Thoracic aorta (tissue), 2 donors: ENCODE measurements around the gene ADAMTS13. TPM values are rescaled to one million over a fixed set of nuclear protein-coding genes. Genes with fewer than 3 reads are reported as not detected.

Experiments used
- ATAC-seq: fragments of 150-250 bp; one replicate; pipeline ENCODE4 v1.8.0; 2017; ENCODE audit warnings: low read depth; ENCODE audit not compliant: insufficient number of reproducible peaks, low FRiP score
- DNase-seq: peaks from one replicate; pipeline ENCODE4 v3.0.0-alpha.2; 2020; ENCODE audit warnings: low spot score
- H3K27ac ChIP-seq, 2 donors: fragments of 200-600 bp; sonication (generic); 1 replicate in 1 of 2; 2 replicates in 1 of 2; pipeline ENCODE4 v1.5.1; 2016; ENCODE audit warnings: mild to moderate bottlenecking in 2 of 2, moderate library complexity in 2 of 2
- H3K27me3 ChIP-seq: fragments of 200-600 bp; sonication (generic); replicated peaks from 2 replicates; pipeline ENCODE4 v1.6.0; 2016; ENCODE audit warnings: mild to moderate bottlenecking; ENCODE audit not compliant: insufficient read depth
- H3K36me3 ChIP-seq: fragments of 200-600 bp; sonication (generic); one replicate; pipeline ENCODE4 v1.5.1; 2016
- H3K4me1 ChIP-seq, 2 donors: fragments of 200-600 bp; sonication (generic); 1 replicate in 1 of 2; 2 replicates in 1 of 2; pipeline versions ENCODE4 v1.5.1 to v1.6.0; 2016; ENCODE audit warnings: low read depth in 2 of 2, mild to moderate bottlenecking in 1 of 2; ENCODE audit not compliant: control insufficient read depth in 1 of 2
- H3K4me3 ChIP-seq: fragments of 200-600 bp; sonication (generic); 2 replicates; pipeline ENCODE4 v1.5.1; 2016; ENCODE audit warnings: mild to moderate bottlenecking
- H3K9me3 ChIP-seq: fragments of 200-600 bp; sonication (generic); 2 replicates; pipeline ENCODE4 v1.5.1; 2016
- total RNA-seq, 2 donors: library from RNA; depleted of rRNA; stranded (reverse); fragments of >200 nt; gene quantifications; one replicate each; pipeline versions ENCODE4 v1.1.0 to v1.2.3, GENCODE V29; 2016
- TF ChIP-seq, protein P1 (sequence below): fragments of 200-600 bp; sonication (generic); IDR thresholded peaks from one replicate; pipeline ENCODE4 v1.5.1; 2019; ENCODE audit warnings: antibody characterized with exemption

The ADAMTS13 gene
- total RNA-seq, 2 donors from 2014 or later, result 1.3 to 6.0 TPM

DNA sequence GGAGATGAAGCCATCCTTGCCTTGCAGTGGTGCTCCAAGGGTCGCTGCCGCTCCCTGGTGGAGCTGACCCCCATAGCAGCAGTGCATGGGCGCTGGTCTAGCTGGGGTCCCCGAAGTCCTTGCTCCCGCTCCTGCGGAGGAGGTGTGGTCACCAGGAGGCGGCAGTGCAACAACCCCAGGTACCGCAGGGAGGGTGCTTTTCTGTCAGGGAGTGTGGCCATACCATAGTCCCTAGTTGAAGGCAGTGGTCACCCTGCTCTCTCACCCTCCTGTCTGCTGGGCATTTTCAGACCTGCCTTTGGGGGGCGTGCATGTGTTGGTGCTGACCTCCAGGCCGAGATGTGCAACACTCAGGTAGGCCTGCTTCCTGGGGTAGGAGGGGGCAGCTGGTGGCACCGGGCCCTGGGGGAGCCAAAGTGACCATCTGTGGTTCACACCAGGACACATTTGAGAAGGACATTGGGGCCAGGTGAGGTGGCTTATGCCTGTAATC lies 11.2 kb downstream of the ADAMTS13 start:
- no peak overlapping the region for H3K4me3 ChIP-seq
- H3K27me3 ChIP-seq, result no peaks in the 10 kb centered on the region
- H3K9me3 ChIP-seq, result no peaks in the 10 kb centered on the region
- H3K27ac ChIP-seq, result no peak overlapping the region
- ATAC-seq (no peak), DNase-seq (no peak)
- TF ChIP-seq, protein P1, sequence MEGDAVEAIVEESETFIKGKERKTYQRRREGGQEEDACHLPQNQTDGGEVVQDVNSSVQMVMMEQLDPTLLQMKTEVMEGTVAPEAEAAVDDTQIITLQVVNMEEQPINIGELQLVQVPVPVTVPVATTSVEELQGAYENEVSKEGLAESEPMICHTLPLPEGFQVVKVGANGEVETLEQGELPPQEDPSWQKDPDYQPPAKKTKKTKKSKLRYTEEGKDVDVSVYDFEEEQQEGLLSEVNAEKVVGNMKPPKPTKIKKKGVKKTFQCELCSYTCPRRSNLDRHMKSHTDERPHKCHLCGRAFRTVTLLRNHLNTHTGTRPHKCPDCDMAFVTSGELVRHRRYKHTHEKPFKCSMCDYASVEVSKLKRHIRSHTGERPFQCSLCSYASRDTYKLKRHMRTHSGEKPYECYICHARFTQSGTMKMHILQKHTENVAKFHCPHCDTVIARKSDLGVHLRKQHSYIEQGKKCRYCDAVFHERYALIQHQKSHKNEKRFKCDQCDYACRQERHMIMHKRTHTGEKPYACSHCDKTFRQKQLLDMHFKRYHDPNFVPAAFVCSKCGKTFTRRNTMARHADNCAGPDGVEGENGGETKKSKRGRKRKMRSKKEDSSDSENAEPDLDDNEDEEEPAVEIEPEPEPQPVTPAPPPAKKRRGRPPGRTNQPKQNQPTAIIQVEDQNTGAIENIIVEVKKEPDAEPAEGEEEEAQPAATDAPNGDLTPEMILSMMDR, result no peak
- H3K36me3 ChIP-seq, result no peaks in the 10 kb centered on the region
- H3K4me1 ChIP-seq, result no peaks in the 10 kb centered on the region

DNA sequence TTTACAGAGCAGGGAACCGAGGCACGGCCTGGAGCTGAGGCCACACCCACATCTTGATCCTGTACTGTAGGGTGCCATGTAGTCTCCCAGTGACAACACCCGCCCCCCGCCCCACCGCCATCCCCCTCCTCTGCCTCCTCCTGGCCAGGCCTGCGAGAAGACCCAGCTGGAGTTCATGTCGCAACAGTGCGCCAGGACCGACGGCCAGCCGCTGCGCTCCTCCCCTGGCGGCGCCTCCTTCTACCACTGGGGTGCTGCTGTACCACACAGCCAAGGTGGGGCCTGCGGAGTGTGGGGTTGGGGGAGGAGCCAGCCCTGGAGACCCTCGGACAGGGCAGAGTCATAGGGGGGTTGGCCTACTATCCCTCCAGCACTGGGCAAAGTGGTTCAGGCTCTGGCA lies 14.5 kb downstream of the ADAMTS13 start:
- ATAC-seq, result no peak
- Histone ChIP-seq H3K27ac (no peak overlapping the region), H3K4me3 (no peak overlapping the region), H3K4me1 (no peaks in the 10 kb centered on the region), H3K27me3 (no peaks in the 10 kb centered on the region), H3K36me3 (no peaks in the 10 kb centered on the region), H3K9me3 (no peaks in the 10 kb centered on the region)
- TF ChIP-seq, protein P1, result no peak
- no peak for DNase-seq

DNA sequence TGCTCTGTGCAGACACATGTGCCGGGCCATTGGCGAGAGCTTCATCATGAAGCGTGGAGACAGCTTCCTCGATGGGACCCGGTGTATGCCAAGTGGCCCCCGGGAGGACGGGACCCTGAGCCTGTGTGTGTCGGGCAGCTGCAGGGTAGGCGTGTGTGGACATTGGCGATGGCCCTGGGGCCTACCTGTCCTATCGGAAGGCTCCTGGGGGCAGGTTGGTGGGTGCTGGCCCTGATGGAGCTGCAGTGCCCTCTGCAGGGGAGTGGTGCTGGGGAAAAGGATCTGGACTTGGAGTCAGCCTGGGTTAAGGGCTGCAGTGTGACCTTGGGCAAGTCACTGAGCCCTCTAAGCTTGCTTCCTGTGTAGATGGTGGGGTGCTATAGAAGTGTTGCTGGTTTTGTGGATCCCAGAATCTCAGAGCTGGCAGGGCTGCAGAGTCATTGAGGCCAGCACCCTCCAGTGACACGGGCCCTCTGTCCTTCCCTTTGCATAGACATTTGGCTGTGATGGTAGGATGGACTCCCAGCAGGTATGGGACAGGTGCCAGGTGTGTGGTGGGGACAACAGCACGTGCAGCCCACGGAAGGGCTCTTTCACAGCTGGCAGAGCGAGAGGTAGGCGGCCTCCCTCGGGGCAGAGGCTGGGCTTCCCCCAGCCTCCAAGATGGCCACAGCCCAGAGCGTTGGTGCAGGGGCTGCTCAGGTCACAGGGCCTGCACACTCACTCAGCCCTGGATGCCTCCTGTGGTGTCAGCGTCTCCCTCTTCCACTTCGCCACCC lies 15.8 kb downstream of the ADAMTS13 start:
- no peaks in the 10 kb centered on the region for H3K9me3 ChIP-seq
- no peaks in the 10 kb centered on the region for H3K27me3 ChIP-seq
- H3K27ac ChIP-seq, result no peak overlapping the region
- TF ChIP-seq, protein P1, result no peak
- H3K4me3 ChIP-seq, result no peak overlapping the region
- no peak for DNase-seq
- H3K36me3 ChIP-seq, result no peaks in the 10 kb centered on the region
- H3K4me1 ChIP-seq, result no peaks in the 10 kb centered on the region
- no peak for ATAC-seq

DNA sequence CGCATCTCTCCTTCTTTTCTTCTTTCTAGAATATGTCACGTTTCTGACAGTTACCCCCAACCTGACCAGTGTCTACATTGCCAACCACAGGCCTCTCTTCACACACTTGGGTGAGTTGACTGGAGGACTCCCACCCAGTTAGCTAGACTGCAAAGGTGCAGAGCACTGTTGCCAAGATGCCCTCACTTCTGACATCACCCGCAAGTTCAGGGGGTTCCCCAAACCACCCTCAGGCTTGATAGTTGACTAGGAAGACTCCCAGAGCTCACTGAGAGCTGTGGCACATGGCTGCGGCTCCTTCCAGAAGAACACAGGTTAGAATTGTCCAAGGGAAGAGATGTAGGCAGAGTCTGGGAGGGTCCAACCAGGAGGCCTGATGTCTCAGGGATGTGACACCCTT lies 17.2 kb downstream of the ADAMTS13 start:
- Histone ChIP-seq H3K36me3 (no peaks in the 10 kb centered on the region), H3K27me3 (no peaks in the 10 kb centered on the region), H3K27ac (no peak overlapping the region), H3K4me3 (no peak overlapping the region), H3K9me3 (no peaks in the 10 kb centered on the region), H3K4me1 (no peaks in the 10 kb centered on the region)
- DNase-seq (no peak), ATAC-seq (no peak)
- TF ChIP-seq, protein P1, result no peak

DNA sequence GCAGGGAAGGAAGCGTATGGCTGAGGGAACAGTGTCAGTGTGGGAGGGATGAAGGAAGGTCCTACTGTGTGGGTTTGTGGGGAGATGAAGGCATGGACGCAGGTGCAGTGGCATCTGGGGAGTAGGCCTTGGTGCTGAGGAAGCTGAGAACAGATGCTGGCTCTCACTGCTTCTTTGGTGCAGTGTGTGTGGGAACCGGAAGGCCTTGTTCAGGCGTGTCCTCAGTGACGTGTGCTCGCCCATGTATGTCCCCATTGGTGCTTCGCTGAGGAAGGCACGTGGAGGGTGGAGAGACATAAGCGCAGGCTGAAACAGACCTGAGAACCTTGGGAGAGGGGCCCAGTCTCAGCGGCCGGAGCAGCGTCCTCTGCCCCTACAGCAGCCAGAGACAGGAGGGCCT lies 18.7 kb downstream of the ADAMTS13 start:
- no peaks in the 10 kb centered on the region for H3K36me3 ChIP-seq
- DNase-seq, result no peak
- H3K4me3 ChIP-seq, result no peak overlapping the region
- TF ChIP-seq, protein P1, result no peak
- H3K4me1 ChIP-seq, result no peaks in the 10 kb centered on the region
- no peaks in the 10 kb centered on the region for H3K27me3 ChIP-seq
- no peak overlapping the region for H3K27ac ChIP-seq
- no peak for ATAC-seq
- H3K9me3 ChIP-seq, result no peaks in the 10 kb centered on the region
